HepG2 (cell line): ENCODE measurements around the gene PPP1CA. TPM values are rescaled to one million over a fixed set of nuclear protein-coding genes. Genes with fewer than 3 reads are reported as not detected.

Source experiments
- CENPX ChIP-seq: sonication (generic); formaldehyde crosslinking; IDR thresholded peaks from 2 replicates; pipeline ENCODE4 v1.9.0; 2021; ENCODE audit warnings: mild to moderate bottlenecking, missing genetic modification reagents, moderate library complexity
- ELF4 ChIP-seq: sonication (generic); formaldehyde crosslinking; IDR thresholded peaks from 2 replicates; pipeline ENCODE4 v1.5.0; 2020; ENCODE audit warnings: missing genetic modification reagents, mild to moderate bottlenecking, moderate library complexity, borderline replicate concordance
- FOSL2 ChIP-seq: sonication (generic); formaldehyde crosslinking; IDR thresholded peaks from 2 replicates; pipeline ENCODE4 v1.4.0; 2020; ENCODE audit warnings: missing genetic modification reagents
- KDM2A ChIP-seq: sonication (generic); formaldehyde crosslinking; IDR thresholded peaks from 2 replicates; pipeline ENCODE4 v1.4.0; 2020; ENCODE audit warnings: low read depth, missing genetic modification reagents, borderline replicate concordance
- NCOR1 ChIP-seq: fragments of 200-600 bp; sonication (generic); IDR thresholded peaks from 2 replicates; pipeline ENCODE4 v1.7.0; 2017; ENCODE audit warnings: antibody characterized with exemption, low read length, borderline replicate concordance
- RORA ChIP-seq: sonication (generic); formaldehyde crosslinking; IDR thresholded peaks from 2 replicates; pipeline ENCODE4 v1.5.0; 2020; ENCODE audit warnings: mild to moderate bottlenecking, missing genetic modification reagents, moderate library complexity
- ZFP36L2 ChIP-seq: sonication (generic); formaldehyde crosslinking; IDR thresholded peaks from 2 replicates; pipeline ENCODE4 v1.4.0; 2020; ENCODE audit warnings: missing genetic modification reagents
- ZNF362 ChIP-seq: sonication (generic); formaldehyde crosslinking; IDR thresholded peaks from 2 replicates; pipeline ENCODE4 v1.4.0; 2020; ENCODE audit warnings: missing genetic modification reagents, mild to moderate bottlenecking, borderline replicate concordance
- ZNF407 ChIP-seq: sonication (generic); formaldehyde crosslinking; IDR thresholded peaks from one replicate; pipeline ENCODE4 v1.5.1; 2020; ENCODE audit warnings: mild to moderate bottlenecking, missing genetic modification reagents; ENCODE audit errors: not compliant biosample characterization
- ZSCAN22 ChIP-seq: sonication (generic); formaldehyde crosslinking; IDR thresholded peaks from 2 replicates; pipeline ENCODE4 v1.4.0; 2020; ENCODE audit warnings: mild to moderate bottlenecking, missing genetic modification reagents
- polyA plus RNA-seq, 8 experiments: library from polyadenylated mRNA; depleted of rRNA in 3 of 8; stranded (reverse) in 7 of 8; unstranded in 1 of 8; fragments of >200 nt; fragmentation: Illumina TruSeq in 4 of 8; extraction: Trizol in 4 of 8; gene quantifications; 2 replicates each; pipeline versions ENCODE4 v1.2.1 to v1.2.3, GENCODE V29; 2011 to 2016; ENCODE audit warnings: low read depth in 4 of 8, missing spikeins in 1 of 8, mixed read lengths in 1 of 8; ENCODE audit not compliant: insufficient read depth in 1 of 8
- total RNA-seq, 5 experiments: library from RNA; depleted of rRNA; stranded (reverse); fragments of >200 nt; fragmentation: Illumina TruSeq; extraction: Trizol; gene quantifications; 2 replicates each; pipeline ENCODE4 v1.2.3, GENCODE V29; 2016; ENCODE audit warnings: low read depth in 1 of 5
- TF ChIP-seq, protein P1 (sequence below): sonication (generic); formaldehyde crosslinking; IDR thresholded peaks from 2 replicates; pipeline ENCODE4 v1.4.0; 2020; ENCODE audit warnings: missing genetic modification reagents

The PPP1CA gene
- total and polyA plus RNA-seq, 2 of the 13 experiments (the other 11 are each of a cell fraction or from before 2014, with no cell fraction given): 149 to 170 TPM

DNA sequence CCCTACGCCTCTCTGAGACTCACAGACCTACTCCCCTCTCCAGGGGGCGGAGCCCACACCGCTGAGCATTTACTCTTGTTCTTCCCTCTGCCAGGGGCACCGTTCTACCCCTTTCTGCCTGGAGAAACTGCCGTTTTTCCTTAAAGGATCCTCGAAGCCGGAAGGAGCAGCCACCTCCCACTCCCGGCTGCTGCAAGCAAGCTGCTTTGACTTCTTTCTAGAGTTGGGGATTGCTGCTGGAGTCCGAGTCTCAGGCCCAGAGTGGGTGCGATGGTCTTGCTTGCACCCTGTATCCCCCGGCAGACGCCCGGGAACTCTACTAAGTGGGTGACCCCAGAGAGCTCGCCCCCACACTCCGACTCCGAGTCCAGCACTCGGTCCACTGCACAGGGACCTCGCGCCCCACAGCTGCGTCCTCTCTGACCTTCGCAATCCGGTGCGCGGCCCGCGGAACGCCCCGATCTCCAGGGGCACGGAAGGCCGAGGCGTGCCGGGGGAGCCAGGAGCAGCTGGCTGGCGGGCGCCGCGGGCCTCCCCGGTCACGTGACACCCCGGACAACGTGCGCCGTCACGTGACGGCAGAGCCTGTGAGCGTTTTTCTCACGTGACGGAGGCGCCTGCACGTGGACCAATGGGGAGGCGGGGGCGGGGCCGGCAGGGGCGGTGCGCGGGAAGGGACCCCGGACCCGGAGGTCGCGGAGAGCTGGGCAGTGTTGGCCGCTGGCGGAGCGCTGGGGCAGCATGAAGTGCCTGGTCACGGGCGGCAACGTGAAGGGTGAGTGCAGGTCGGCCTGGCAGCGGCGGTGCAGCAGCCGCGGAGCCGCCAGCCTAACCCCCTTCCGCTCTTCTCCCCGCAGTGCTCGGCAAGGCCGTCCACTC is 10.1 kb downstream of the PPP1CA start, which contains the start of gene RAD9A (continued):
- peak; percentile 77 for TF ChIP-seq ZNF407 (CRISPR knock-in tag)
- 0 out of 2 replicates have a peak, but pooled peaks have one; percentile 63 for TF ChIP-seq ZFP36L2 (CRISPR knock-in tag)
- peak; percentile 41; the same call in 1 of the 2 replicates for TF ChIP-seq FOSL2 (CRISPR knock-in tag)
- TF ChIP-seq KDM2A: peak; percentile 96
- TF ChIP-seq ZNF362 (CRISPR knock-in tag): peak; percentile 20; the same call in 1 of the 2 replicates
- TF ChIP-seq ELF4 (CRISPR knock-in tag): no peak
- 0 out of 2 replicates have a peak, but pooled peaks have one; percentile 42 for TF ChIP-seq ZSCAN22 (CRISPR knock-in tag)
- no peak for TF ChIP-seq RORA (CRISPR knock-in tag)
- no peak for TF ChIP-seq CENPX (CRISPR knock-in tag)
- TF ChIP-seq, protein P1, sequence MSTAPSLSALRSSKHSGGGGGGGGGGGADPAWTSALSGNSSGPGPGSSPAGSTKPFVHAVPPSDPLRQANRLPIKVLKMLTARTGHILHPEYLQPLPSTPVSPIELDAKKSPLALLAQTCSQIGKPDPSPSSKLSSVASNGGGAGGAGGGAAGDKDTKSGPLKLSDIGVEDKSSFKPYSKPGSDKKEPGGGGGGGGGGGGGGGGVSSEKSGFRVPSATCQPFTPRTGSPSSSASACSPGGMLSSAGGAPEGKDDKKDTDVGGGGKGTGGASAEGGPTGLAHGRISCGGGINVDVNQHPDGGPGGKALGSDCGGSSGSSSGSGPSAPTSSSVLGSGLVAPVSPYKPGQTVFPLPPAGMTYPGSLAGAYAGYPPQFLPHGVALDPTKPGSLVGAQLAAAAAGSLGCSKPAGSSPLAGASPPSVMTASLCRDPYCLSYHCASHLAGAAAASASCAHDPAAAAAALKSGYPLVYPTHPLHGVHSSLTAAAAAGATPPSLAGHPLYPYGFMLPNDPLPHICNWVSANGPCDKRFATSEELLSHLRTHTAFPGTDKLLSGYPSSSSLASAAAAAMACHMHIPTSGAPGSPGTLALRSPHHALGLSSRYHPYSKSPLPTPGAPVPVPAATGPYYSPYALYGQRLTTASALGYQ (CRISPR knock-in tag): no peak
- TF ChIP-seq NCOR1: no peak; the same call in 1 of the 2 replicates
